Measurements from ENCODE around the gene TMEM187. TPM values are rescaled to one million over a fixed set of nuclear protein-coding genes. Genes with fewer than 3 reads are reported as not detected.

Gene TMEM187
- total and polyA plus RNA-seq, 2 donors (not counting 3 experiments of a cell fraction or from before 2014, with no cell fraction given) = 2.6 to 15.7 TPM

DNA sequence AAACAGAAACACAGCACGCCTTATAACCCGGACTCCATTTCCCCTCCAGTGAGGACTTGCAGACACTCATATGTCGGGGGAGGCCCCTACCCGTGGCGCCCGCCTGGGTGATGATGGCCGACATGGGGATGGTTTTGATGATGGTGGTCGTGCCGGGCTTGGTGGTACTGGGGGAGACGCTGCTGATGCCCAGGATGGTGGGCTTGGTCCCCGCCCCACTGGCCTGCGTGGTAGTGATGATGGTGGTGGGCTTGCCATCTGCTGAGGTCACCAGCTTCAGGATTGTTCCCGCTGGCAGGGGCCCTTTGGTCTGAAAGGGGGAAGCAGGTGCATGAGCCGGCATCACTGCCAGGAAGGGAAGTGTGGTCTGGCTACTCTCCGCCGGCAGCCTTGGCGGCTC lies 15.3 kb upstream of the TMEM187 start:
- no peak overlapping the region for H3K9ac ChIP-seq (replicated peaks; ENCODE audit: extremely low read depth, insufficient read depth, low read length)
- no peaks in the 10 kb centered on the region for H3K9me3 ChIP-seq (replicated peaks; ENCODE audit: control insufficient read depth, insufficient read depth, low read length)
- dilution Hi-C loops (cut with MboI; ENCODE audit: extremely low pct_ligation_motif_present, low sequenced_read_pairs) (no loop called here), intact Hi-C loops (cut with micrococcal nuclease) (no loop called here)
- no peak overlapping the region for H3K4me3 ChIP-seq (replicated peaks in 1 of 3; ENCODE audit: insufficient read depth in 1 of 3, low read depth in 1 of 3, low read length in 3 of 3)
- H4K20me1 ChIP-seq (replicated peaks; ENCODE audit: control insufficient read depth, extremely low read depth, insufficient read depth, low read length) = no peaks in the 10 kb centered on the region
- DNase-seq (ENCODE audit: low read depth, low spot score) (no peak), FAIRE-seq (no peak)
- no peaks in the 10 kb centered on the region for H3K4me1 ChIP-seq (ENCODE audit: control insufficient read depth, extremely low read depth, insufficient read depth, low read length)
- BruUV-seq (replicated peaks) = no TSS peak
- ChIA-PET CTCF (interaction anchor here (1.6 kb wide), 1 partner anchor 10 kb away, joined by 6 read pairs; no protein-coding TSS in a partner anchor), POLR2A (no interaction called here)
- no peaks in the 10 kb centered on the region for H3K9me1 ChIP-seq (replicated peaks; ENCODE audit: control insufficient read depth, extremely low read depth, insufficient read depth, low read length)
- H3K36me3 ChIP-seq (ENCODE audit: control insufficient read depth in 2 of 2, extremely low read depth in 1 of 2, insufficient read depth in 2 of 2, low read length in 2 of 2) = peaks cover 18 to 70% of the 10 kb centered on the region in 2 experiments
- H3K79me2 ChIP-seq (ENCODE audit: control insufficient read depth, insufficient read depth, low read length) = peaks cover 8% of the 10 kb centered on the region
- H3K27ac ChIP-seq (ENCODE audit: insufficient read depth, low read depth, low read length) = no peak overlapping the region
- TF ChIP-seq EZH2 (IDR thresholded peaks at IDR 0.05; ENCODE audit: borderline replicate concordance, low read depth, low read length, severe bottlenecking) = no peak
- TF ChIP-seq JUN (IDR thresholded peaks at IDR 0.05; ENCODE audit: borderline replicate concordance, insufficient read depth, insufficient read length, low read depth) = no peak
- TF ChIP-seq POLR2AphosphoS5 (IDR thresholded peaks at IDR 0.05; ENCODE audit: insufficient read depth, low read depth, low read length) = no peak
- no peak for TF ChIP-seq CTCF (IDR thresholded peaks at IDR 0.05; ENCODE audit: extremely low read depth in 1 of 2, insufficient read depth in 1 of 2, low read depth in 1 of 2, low read length in 2 of 2)
- no peak for TF ChIP-seq MAX (IDR thresholded peaks at IDR 0.05; ENCODE audit: insufficient read depth, insufficient read length)
- no peak for TF ChIP-seq GATA2 (IDR thresholded peaks at IDR 0.05; ENCODE audit: insufficient read depth, insufficient read length, low read depth, low read length)
- no peak for TF ChIP-seq FOS (IDR thresholded peaks at IDR 0.05; ENCODE audit: borderline replicate concordance, insufficient read depth, low read length)
- no peak for TF ChIP-seq MYC (IDR thresholded peaks at IDR 0.05; ENCODE audit: low read depth, low read length)
- TF ChIP-seq POLR2A (IDR thresholded peaks at IDR 0.05; ENCODE audit: low read depth, low read length) = no peak
- H3K4me2 ChIP-seq (ENCODE audit: insufficient read depth, low read length) = no peak overlapping the region
- no peak overlapping the region for H2AFZ ChIP-seq (ENCODE audit: low read depth, low read length)
- no peaks in the 10 kb centered on the region for H3K27me3 ChIP-seq (ENCODE audit: control insufficient read depth in 2 of 2, insufficient read depth in 2 of 2, low read length in 2 of 2)

Data from endothelial cell of umbilical vein (primary cell).